Astrocyte (in vitro differentiated cells and primary cell): Measurements from ENCODE around the gene TMC5.

Source experiments
- CTCF ChIP-seq: IDR thresholded peaks from 2 replicates; pipeline ENCODE4 v1.5.1; 2011; ENCODE audit warnings: low read depth, mild to moderate bottlenecking, inconsistent platforms, low read length, moderate library complexity; ENCODE audit not compliant: insufficient read depth
- EZH2 ChIP-seq: IDR thresholded peaks from 2 replicates; pipeline ENCODE4 v1.6.1; 2012; ENCODE audit warnings: mild to moderate bottlenecking, low read length, inconsistent platforms; ENCODE audit not compliant: insufficient read depth

GRCh38 chr16:19417640-19418039, at the start of gene TMC5:
- no peak for TF ChIP-seq CTCF
- TF ChIP-seq EZH2: no peak
